ENCODE results near the gene L3MBTL1.

Gene L3MBTL1

GRCh38 chr20:43536041-43536816 is 28.7 kb downstream of the L3MBTL1 start:
- DNase-seq, result no peak

DNA sequence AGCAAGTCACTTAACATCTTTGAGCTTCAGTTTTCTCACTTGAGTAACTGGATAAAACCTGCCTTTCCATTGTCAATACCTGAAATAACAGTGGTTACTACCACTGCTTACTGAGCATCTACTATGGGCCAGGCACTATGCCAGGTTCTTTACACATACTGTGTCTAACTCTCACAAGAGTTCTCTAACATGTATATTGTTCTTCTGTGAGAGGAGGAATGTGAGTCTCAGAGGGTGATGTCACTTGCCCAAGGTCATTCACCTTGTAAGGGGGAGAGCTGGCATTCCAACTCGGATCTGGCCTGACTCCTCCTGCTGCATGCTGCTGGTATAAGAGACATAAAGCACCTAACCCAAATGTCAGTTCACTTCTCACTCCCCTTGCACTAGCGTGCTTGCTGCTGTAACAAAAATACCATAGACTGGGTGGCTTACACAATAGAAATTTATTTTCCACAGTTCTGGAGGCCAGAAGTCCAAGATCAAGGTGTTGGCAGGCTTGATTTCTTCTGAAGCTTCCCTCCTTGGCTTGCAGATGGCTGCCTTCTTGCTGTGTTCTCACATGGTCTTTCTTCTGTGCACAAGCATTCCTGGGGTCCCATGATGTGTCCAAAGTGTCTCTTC is 29.4 kb downstream of the L3MBTL1 start:
- DNase-seq, result no peak

- DNase-seq, result peak; percentile 67
Measured at GRCh38 chr20:43537921-43538877, 30.7 kb downstream of the L3MBTL1 start.

DNA sequence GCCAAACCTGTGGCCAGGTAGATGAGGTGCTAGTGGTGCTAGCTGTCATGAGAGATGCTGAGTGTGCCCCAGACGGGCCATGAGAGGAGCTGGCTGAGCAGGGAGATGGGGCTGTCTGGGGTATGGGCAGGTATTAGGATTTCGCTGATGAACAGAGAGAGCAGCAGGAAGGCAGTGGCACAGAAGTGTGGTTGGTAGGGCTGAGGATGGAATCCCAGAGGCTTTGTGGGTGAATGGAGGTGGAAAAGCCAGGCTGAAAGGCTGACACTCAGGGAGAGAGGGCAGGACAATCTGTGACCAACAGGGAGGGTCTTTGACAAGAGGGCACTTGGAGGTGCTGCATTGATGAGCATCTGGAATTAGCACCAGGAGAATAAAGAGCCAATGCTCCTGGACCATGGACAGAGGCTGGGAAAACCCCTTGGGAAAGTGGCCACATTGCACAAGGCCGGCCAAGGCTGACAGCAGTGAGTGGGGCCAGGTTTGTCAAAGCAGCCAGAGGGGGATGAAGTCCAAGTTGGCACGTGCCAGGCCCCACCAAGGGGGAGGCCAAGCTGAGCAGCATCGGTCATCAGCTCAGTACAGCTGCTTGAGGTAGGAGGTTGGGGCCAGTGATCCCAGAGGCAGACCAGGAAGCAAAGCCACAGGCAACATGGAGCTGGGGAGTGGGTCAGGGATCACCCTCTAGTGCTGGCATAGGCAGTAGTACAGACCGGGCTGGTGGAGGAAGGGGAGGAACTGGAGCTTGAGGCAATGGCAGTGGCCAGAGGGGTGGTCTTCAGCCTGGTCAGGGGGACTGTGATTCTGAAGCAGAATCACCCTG is 31.6 kb downstream of the L3MBTL1 start:
- no peak for DNase-seq

DNA sequence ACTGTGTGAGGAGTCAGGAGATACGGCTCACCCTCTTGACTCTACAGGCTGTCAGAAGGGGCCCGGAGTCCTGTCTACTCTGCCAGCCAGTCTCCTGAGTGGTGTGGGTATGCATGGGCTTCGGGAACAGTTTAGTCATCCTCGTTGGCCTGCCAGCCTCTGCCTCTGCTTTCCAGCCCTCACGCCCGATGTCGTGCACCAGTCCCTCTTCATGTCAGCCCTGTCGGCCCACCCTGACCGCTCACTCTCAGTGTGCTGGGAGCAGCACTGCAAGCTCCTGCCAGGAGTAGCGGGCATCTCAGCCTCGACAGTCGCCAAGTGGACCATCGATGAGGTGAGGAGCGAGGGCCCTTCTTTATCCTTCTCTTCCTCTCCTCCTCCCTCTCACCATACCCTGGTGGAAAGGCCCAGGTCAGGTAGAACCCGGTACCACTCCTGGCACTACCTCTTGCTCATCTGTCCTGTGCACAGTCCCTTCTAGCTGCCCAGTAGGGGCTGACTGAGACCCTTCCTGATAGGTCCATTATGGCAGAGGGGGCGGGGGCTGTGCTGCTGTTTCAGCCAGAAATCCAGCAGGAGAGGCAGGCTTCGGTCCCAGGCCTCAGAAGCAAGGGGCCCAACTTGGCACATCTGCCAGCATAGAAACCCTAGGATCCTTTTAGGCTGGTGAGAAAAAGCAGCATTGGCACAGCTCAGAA is 32.6 kb downstream of the L3MBTL1 start:
- DNase-seq, result no peak

- DNase-seq, result no peak
Measured at GRCh38 chr20:43540673-43541060, 33.2 kb downstream of the L3MBTL1 start.

- DNase-seq, result no peak
Measured at GRCh38 chr20:43541214-43541613, 33.7 kb downstream of the L3MBTL1 start.

DNA sequence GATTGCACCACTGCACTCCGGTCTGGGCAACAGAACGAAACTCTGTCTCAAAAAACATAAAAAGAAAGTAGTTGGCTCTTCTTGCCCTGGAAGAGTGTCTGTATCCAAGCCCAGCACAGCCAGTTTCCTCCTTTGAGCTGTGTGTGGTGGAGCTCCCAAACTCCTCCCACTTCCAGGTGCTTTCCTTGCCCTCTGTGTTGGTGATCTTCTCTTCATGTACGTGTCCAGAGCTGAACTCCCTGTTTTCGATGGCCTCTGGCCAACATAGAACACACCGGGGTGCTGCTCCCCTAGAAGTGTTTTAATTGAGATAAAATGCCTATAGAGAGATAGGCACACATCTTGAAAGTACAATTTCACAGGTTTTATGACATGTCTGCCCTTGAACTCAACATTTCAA is 34.7 kb downstream of the L3MBTL1 start:
- no peak for DNase-seq

GRCh38 chr20:43542674-43543073 is 35.2 kb downstream of the L3MBTL1 start:
- no peak for DNase-seq

DNA sequence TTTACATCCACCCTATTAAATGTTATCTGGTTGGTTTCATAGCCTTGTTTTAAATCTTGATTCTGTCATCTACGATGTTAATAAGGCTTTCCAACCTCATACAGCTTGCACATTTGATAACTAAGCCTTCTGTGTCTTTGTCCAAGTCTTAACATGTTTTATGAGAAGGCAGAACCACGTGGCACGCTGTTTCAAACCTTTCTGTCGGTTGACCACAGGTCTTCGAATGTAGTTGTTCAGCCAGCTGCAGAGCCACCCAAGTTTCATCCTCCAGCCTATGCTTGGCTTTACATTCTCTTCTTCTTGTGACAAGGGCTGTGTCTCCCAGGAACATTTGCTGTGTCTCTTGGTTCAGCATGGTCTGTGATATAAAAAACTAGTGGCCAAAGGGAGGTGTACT is 35.6 kb downstream of the L3MBTL1 start:
- no peak for DNase-seq

DNA sequence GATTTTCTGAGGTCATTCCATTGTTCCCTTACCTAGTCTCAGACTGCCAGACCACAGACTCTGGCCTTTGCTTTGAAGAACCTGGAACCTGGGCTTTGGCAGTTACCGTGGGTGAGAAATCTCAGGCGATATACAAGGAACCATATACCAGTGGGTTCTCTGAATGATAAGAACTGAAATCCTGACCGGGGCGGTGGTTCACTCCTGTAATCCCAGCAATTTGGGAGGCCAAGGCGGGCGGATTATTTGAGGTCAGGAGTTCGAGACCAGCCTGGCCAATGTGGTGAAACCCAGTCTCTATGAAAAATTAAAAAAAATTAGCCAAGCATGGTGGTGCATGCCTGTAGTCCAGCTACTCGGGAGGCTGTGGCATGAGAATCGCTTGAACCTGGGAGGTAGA is 37.0 kb downstream of the L3MBTL1 start:
- DNase-seq, result no peak

DNA sequence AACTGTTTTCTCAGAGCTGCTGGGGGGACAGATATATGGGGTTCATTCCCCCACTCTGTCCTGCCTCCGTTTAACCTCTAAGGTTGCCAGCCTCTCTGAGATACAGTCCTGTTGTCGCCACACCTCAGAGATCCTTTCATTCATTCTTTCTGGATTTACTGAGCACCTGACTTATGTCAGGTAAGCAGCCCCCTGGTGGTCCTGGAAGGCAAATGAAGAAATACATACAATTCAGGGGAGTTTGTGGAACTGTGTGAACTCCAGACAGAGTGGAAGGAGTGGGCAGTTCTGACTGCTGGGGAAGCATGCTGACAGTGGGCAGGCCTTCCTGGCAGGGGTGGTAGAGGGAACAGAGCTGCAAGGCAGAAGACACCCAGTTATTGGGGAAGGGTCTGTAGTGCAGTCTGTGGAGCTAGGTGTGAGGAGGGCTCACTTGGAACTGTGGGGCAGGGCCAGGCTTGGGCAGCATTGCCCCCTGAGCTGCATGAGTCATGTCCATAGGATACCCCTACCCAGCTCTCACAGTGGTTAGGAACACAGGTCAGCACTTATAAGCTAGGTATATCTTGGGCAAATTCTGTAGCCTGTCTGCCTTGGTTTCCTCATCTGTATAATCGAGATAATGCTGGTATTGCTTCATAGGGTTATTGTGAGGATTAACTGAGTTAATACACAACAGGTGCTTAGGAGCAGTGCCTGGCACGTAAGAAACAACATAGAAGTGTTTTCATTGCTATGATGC is 38.5 kb downstream of the L3MBTL1 start:
- no peak for DNase-seq

GRCh38 chr20:43548273-43548880 is 40.9 kb downstream of the L3MBTL1 start:
- no peak for DNase-seq

DNA sequence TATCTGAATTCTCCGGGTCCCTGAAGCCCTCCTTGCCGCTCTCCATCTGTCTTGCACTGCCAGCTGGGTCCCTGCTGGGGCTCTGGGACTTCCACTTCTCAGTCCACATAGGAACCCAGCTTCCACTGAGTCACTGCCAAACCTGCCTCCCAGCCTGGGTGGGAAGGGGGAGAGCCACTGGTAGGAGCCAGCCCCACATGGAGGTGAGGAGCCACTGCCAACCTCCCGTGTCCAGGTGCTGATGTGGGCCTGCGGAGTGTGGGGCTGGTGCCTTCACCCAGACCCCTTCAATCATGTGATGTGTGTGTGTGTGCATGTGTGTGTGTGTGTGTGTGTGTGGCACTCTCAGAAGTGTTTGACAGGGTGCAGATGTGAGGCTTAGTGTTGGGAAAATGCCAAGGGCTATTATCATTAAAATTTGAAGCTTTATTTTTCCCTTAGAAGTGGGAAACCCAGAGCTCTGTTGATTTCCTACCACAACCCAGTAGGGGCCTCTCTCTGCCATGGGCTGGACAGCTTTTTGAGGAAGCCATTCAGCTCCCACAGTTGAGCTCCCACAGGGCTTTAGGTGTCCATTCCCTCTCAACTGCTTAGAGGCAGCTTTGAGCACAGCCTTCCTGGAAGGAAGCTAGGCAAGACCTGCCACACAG is 42.0 kb downstream of the L3MBTL1 start:
- DNase-seq, result no peak

DNA sequence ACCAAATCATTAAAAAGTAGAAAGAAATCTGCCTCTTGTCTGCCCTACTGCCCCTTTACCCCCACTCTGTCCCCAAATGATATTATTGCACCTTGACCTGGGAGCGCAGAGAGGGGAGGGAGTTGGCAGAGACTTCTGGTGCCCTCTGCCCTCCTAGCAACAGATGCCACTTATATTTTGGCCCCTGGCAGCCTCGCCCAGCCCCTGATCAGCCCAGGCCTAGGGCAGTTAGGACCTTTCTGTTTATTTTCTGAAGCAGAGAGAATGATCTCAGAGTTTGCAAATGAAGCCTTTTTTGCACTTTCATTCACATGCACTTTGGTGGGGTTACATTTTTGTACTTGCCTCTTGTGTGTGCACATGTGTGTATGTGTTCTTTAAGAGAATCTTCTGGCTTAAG is 43.0 kb downstream of the L3MBTL1 start:
- no peak for DNase-seq

- DNase-seq, result no peak
Measured at GRCh38 chr20:43554369-43554768, 46.9 kb downstream of the L3MBTL1 start.

- DNase-seq, result no peak
Measured at GRCh38 chr20:43558412-43559146, 51.1 kb downstream of the L3MBTL1 start, which contains the start of gene SGK2. Gene SGK2, plus strand, starts transcription at chr20:43559027. Its CDS starts 7,469 bp downstream, at chr20:43566496.

GRCh38 chr20:43559147-43559987 is 51.9 kb downstream of the L3MBTL1 start:
- no peak for DNase-seq

All from stimulated activated CD4-positive, alpha-beta T cell treated with anti-CD3 and anti-CD28 coated beads, Interleukin-15, amount 100 ng/mL, for 24 hours (primary cell).